Measurements from ENCODE around the gene FCN1. TPM values are rescaled to one million over a fixed set of nuclear protein-coding genes. Genes with fewer than 3 reads are reported as not detected.
A peak's percentile ranks its signal among the peaks of the same experiment; 100 is the strongest.

Gene FCN1
- total RNA-seq, 1 donor from 2014 or later, result not detected

DNA sequence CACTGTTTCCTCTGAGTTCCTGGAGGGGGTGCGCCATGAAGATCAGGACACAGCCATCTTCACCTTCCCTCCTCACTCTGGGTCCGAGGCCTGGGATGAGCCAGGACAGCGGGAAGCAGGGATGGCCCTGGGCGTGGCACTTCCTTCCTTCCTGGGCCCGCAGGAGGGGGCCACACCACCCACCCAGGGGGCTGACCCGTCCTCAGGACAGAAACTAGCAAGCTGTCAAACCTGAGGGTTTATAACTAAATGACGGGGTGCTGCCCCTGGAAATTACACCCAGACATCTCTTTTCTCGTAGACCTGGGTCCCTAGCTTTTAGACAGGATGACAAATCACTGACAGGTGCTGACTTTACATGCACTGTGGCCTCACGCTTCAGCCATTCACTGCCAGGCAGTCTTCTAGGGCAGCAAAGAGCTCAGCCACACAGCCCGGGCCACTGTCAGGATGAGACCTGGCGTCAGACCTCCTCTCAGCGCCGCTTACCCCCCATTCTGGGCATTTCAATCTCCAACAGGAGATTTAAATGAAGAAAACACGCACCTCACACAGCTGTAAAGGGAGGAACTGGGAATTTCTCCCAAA, 29.0 kb downstream of the FCN1 start:
- DNase-seq (ENCODE audit: low read depth) (no peak), FAIRE-seq (no peak)
- no peak overlapping the region for H3K4me3 ChIP-seq (ENCODE audit: low read depth, low read length)
- no peaks in the 10 kb centered on the region for H3K36me3 ChIP-seq (ENCODE audit: control insufficient read depth, insufficient read depth, low read length)
- H3K27me3 ChIP-seq (ENCODE audit: control insufficient read depth, insufficient read depth, low read length), result no peaks in the 10 kb centered on the region
- TF ChIP-seq, protein P1, sequence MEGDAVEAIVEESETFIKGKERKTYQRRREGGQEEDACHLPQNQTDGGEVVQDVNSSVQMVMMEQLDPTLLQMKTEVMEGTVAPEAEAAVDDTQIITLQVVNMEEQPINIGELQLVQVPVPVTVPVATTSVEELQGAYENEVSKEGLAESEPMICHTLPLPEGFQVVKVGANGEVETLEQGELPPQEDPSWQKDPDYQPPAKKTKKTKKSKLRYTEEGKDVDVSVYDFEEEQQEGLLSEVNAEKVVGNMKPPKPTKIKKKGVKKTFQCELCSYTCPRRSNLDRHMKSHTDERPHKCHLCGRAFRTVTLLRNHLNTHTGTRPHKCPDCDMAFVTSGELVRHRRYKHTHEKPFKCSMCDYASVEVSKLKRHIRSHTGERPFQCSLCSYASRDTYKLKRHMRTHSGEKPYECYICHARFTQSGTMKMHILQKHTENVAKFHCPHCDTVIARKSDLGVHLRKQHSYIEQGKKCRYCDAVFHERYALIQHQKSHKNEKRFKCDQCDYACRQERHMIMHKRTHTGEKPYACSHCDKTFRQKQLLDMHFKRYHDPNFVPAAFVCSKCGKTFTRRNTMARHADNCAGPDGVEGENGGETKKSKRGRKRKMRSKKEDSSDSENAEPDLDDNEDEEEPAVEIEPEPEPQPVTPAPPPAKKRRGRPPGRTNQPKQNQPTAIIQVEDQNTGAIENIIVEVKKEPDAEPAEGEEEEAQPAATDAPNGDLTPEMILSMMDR (IDR thresholded peaks at IDR 0.05; ENCODE audit: insufficient read depth, low read length, severe bottlenecking), result no peak

DNA sequence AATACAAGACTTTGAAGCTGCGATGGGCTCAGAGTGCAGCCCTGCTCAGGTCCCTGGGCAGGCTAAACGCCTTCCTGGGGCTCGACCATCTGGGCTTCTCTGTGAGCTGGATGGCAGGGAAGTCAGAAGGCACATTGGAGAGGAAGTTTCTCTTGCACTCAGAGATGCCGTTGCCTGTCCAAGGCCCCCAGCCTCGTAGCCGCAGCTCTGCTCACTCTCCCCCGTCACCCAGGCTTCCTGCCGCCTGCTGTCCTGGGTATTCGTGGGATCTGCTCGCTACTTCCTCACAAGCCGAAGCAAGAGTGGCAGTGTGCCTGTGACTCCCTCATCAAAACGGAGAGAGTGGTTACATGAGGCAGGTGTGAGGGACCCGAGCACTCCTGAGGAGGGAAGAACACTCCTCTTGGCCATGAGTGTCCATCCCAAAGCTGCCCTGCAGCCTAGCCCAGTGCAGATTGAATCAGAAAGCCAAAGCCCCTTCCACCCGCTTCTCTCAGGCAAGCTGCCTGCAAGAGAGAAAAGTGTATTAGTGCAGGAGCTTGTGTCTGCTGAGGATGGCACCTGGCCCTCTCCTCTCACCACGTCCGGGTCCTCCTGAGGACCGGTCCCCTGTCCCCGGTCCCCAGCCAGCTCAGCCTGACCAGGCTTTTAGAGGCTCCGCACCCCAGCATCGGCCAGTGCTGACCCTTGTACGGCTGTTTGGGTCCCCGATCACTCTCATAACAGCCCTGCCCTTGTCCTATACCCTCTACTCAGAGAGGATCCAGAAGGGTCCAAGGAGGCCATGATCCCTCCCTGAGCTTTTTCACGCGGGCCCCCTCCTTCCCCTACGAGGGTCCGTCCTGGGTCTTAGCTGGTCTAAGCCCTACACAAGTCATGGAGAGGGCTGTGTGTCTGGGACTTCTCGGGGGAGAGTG, 29.8 kb downstream of the FCN1 start:
- no peaks in the 10 kb centered on the region for H3K27me3 ChIP-seq (ENCODE audit: control insufficient read depth, insufficient read depth, low read length)
- H3K36me3 ChIP-seq (ENCODE audit: control insufficient read depth, insufficient read depth, low read length), result no peaks in the 10 kb centered on the region
- DNase-seq (ENCODE audit: low read depth) (no peak), FAIRE-seq (no peak)
- TF ChIP-seq, protein P1 (IDR thresholded peaks at IDR 0.05; ENCODE audit: insufficient read depth, low read length, severe bottlenecking), result no peak
- no peak overlapping the region for H3K4me3 ChIP-seq (ENCODE audit: low read depth, low read length)

DNA sequence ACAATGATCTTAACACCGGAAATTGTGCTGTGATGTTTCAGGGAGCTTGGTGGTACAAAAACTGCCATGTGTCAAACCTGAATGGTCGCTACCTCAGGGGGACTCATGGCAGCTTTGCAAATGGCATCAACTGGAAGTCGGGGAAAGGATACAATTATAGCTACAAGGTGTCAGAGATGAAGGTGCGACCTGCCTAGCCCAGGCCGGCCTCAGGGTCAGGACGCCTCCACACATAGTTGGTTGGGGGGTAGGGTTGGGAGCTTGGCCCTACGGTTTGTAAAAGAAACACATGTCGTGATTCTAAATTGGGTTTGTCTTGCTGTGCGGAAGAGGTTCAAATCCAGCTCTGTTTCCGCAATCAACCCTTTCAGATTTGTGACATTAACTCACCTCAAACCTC, 30.5 kb downstream of the FCN1 start:
- no peak overlapping the region for H3K4me3 ChIP-seq (ENCODE audit: low read depth, low read length)
- no peaks in the 10 kb centered on the region for H3K36me3 ChIP-seq (ENCODE audit: control insufficient read depth, insufficient read depth, low read length)
- TF ChIP-seq, protein P1 (IDR thresholded peaks at IDR 0.05; ENCODE audit: insufficient read depth, low read length, severe bottlenecking), result no peak
- DNase-seq (ENCODE audit: low read depth), result no peak
- no peaks in the 10 kb centered on the region for H3K27me3 ChIP-seq (ENCODE audit: control insufficient read depth, insufficient read depth, low read length)
- FAIRE-seq, result no peak

DNA sequence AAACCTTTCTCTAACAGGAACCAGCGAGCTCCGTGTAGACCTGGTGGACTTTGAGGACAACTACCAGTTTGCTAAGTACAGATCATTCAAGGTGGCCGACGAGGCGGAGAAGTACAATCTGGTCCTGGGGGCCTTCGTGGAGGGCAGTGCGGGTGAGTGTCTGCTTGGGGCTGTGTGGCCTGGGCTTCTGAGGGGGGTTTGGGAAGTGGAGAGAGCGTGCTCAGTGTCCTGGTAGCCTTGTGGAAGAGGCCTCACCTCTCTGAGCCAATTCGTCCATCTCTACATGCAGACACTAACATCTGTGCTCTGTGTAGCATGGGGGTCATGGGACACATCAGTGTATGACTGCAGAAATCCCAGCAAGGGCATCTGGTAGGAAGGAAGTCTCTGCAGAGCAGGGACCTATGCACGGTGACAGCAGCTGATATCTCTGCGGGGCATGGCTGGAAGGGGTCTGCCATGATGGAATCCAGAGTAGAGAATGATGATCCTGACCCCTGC, 31.2 kb downstream of the FCN1 start:
- no peaks in the 10 kb centered on the region for H3K27me3 ChIP-seq (ENCODE audit: control insufficient read depth, insufficient read depth, low read length)
- FAIRE-seq (peak; percentile 92), DNase-seq (ENCODE audit: low read depth) (no peak)
- TF ChIP-seq, protein P1 (IDR thresholded peaks at IDR 0.05; ENCODE audit: insufficient read depth, low read length, severe bottlenecking), result no peak
- H3K4me3 ChIP-seq (ENCODE audit: low read depth, low read length), result no peak overlapping the region
- H3K36me3 ChIP-seq (ENCODE audit: control insufficient read depth, insufficient read depth, low read length), result no peaks in the 10 kb centered on the region

DNA sequence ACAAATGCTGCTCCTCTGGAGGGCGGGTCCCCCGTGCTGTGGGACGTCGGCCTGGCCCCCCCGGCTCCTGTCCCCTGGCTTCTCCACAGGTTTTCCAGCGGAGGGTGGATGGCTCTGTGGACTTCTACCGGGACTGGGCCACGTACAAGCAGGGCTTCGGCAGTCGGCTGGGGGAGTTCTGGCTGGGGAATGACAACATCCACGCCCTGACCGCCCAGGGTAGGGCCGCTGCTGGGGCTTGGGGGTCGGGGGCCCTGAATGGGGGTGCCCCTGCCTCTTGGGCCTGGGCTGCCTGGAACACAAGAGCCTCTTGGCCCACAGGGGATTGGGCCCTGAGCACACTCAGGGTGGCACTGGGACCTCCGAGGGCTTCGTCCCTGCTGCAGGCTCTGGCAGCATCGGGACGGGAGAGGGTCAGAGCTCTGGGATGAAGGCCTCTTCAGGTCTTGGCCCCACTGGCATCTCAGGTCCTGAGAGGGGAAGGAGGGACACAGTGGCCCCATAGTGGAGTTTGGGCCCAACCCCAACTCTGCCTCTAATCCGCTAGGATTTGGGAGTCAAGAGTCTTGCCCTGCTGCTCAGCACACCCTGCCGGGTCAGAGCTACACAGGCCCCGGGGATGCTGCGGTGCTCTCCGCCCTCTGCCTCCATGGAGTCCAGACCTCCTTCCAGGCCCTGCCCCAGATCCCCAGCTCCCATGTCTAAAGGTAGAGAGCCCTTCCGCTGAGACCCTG, 31.9 kb downstream of the FCN1 start:
- H3K4me3 ChIP-seq (ENCODE audit: low read depth, low read length), result no peak overlapping the region
- no peak for FAIRE-seq
- no peaks in the 10 kb centered on the region for H3K27me3 ChIP-seq (ENCODE audit: control insufficient read depth, insufficient read depth, low read length)
- no peak for DNase-seq (ENCODE audit: low read depth)
- TF ChIP-seq, protein P1 (IDR thresholded peaks at IDR 0.05; ENCODE audit: insufficient read depth, low read length, severe bottlenecking), result no peak
- no peaks in the 10 kb centered on the region for H3K36me3 ChIP-seq (ENCODE audit: control insufficient read depth, insufficient read depth, low read length)
